Activated B cell treated with CpG ODN at 0.5 μM for 24 hours (primary cell): ENCODE results near the gene REPS2. TPM values are rescaled to one million over a fixed set of nuclear protein-coding genes. Genes with fewer than 3 reads are reported as not detected.

Experiments used
- ATAC-seq: fragments of 200-7000 bp; cut with Tn5 transposase; one replicate; pipeline ENCODE4 v1.10.0; 2021; ENCODE audit warnings: low read depth, mild to moderate bottlenecking, moderate library complexity
- CTCF ChIA-PET: fragments of 350-600 bp; sonication (Branson Sonifier 250); formaldehyde crosslinking; loops from one replicate; lab custom pipeline; 2021; ENCODE audit warnings: antibody characterized with exemption; lab: Charles Lee
- POLR2A ChIA-PET: fragments of 350-600 bp; sonication (Branson Sonifier 250); formaldehyde crosslinking; loops from one replicate; lab custom pipeline; 2021; ENCODE audit warnings: antibody characterized with exemption; lab: Charles Lee
- DNase-seq: peaks from one replicate; pipeline ENCODE4 v3.0.0; 2022
- H3K27ac Mint-ChIP-seq: one replicate; pipeline ENCODE4 v1.8.0; 2020; ENCODE audit warnings: mixed read lengths
- H3K27me3 Mint-ChIP-seq: one replicate; pipeline ENCODE4 v1.8.0; 2021; ENCODE audit warnings: mixed read lengths
- H3K36me3 Mint-ChIP-seq: one replicate; pipeline ENCODE4 v1.8.0; 2021; ENCODE audit warnings: low read depth, mixed read lengths
- H3K4me1 Mint-ChIP-seq: one replicate; pipeline ENCODE4 v1.8.0; 2021; ENCODE audit warnings: mixed read lengths
- H3K4me3 Mint-ChIP-seq: one replicate; pipeline ENCODE4 v1.8.0; 2020; ENCODE audit warnings: mild to moderate bottlenecking, mixed read lengths
- H3K9me3 Mint-ChIP-seq: one replicate; pipeline ENCODE4 v1.8.0; 2020; ENCODE audit warnings: mixed read lengths
- CTCF ChIP-seq: fragments of 200-600 bp; IDR thresholded peaks from one replicate; pipeline ENCODE4 v1.8.0; 2022; ENCODE audit warnings: antibody characterized with exemption, mild to moderate bottlenecking
- intact Hi-C: fragments of 100-400 bp; cut with micrococcal nuclease; formaldehyde crosslinking; loops from one replicate; pipeline ENCODE4 v1.15.1; 2024
- total RNA-seq: library from RNA; stranded (reverse); gene quantifications from 2 replicates; pipeline ENCODE4 v1.2.3, GENCODE V29; 2022

Gene REPS2
- total RNA-seq, 1 donor from 2014 or later: 2.0 TPM

- Mint-ChIP-seq H3K27ac (no peak overlapping the region), H3K9me3 (no peaks in the 10 kb centered on the region), H3K36me3 (no peaks in the 10 kb centered on the region), H3K27me3 (no peaks in the 10 kb centered on the region), H3K4me3 (no peak overlapping the region), H3K4me1 (peaks cover 5% of the 10 kb centered on the region)
- ATAC-seq (no peak), DNase-seq (no peak)
- intact Hi-C loops: no loop called here
- no peak for TF ChIP-seq CTCF
- ChIA-PET CTCF (no interaction called here), POLR2A (no interaction called here)
Measured at GRCh38 chrX:17104433-17104832, 158.0 kb downstream of the REPS2 start.

DNA sequence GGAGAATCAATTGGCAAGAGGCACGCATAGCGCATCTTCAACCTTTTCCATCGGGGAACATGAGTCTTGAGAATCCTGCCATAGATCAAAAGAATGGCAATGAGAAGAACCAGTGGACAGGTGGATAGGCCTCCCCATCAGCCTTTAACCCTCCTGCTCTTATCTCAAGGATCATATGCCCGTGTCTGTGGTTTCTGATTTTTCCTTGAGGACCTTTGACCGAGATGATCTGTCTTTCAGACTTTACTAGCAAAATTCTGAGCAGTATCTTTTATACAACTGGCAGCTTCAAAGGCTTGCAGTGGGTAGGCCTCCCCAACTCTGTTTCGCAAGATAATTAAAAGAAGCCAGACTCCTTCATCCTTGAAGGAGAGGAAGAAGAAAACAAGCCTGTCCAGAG is 174.4 kb downstream of the REPS2 start:
- ATAC-seq (no peak), DNase-seq (no peak)
- Mint-ChIP-seq H3K9me3 (no peaks in the 10 kb centered on the region), H3K36me3 (no peaks in the 10 kb centered on the region), H3K4me1 (no peaks in the 10 kb centered on the region), H3K27me3 (no peaks in the 10 kb centered on the region), H3K4me3 (no peak overlapping the region), H3K27ac (no peak overlapping the region)
- ChIA-PET POLR2A (no interaction called here), CTCF (no interaction called here)
- TF ChIP-seq CTCF: no peak
- intact Hi-C loops: no loop called here

- ATAC-seq (no peak), DNase-seq (no peak)
- no peak for TF ChIP-seq CTCF
- Mint-ChIP-seq H3K27ac (no peak overlapping the region), H3K9me3 (no peaks in the 10 kb centered on the region), H3K27me3 (no peaks in the 10 kb centered on the region), H3K36me3 (peaks cover 3% of the 10 kb centered on the region), H3K4me3 (no peak overlapping the region), H3K4me1 (no peaks in the 10 kb centered on the region)
- ChIA-PET POLR2A (no interaction called here), CTCF (no interaction called here)
- intact Hi-C loops: no loop called here
Measured at GRCh38 chrX:17154001-17154400, 207.5 kb downstream of the REPS2 start.

DNA sequence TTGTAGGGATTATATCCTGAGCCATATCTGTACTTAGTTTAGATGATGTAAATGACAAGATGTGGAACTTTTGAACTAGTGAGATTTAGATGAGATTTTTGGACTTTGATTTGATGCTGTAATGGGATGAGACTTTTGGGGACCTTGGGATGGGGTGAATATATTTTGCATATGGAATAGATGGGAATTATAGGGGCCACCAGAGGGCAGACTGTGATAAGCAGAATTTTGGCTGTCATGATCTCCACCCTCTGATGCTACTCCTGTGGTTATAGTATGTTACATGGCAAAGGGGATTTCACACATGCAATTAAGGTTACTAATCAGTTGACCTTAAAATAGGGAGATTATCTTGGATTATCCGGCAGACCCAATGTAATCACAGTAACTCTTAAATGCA is 214.5 kb downstream of the REPS2 start:
- Mint-ChIP-seq H3K27ac (no peak overlapping the region), H3K36me3 (peaks cover 5% of the 10 kb centered on the region), H3K9me3 (peaks cover 24% of the 10 kb centered on the region), H3K27me3 (no peaks in the 10 kb centered on the region), H3K4me1 (no peaks in the 10 kb centered on the region), H3K4me3 (no peak overlapping the region)
- ChIA-PET CTCF (no interaction called here), POLR2A (no interaction called here)
- intact Hi-C loops: no loop called here
- ATAC-seq (no peak), DNase-seq (no peak)
- no peak for TF ChIP-seq CTCF

- no peak overlapping the region for H3K27ac Mint-ChIP-seq
- no peak for ATAC-seq
Measured at GRCh38 chrX:17161991-17162390, 215.5 kb downstream of the REPS2 start.

More at GRCh38 chrX:17161991-17162390, 215.5 kb downstream of the REPS2 start:
- ChIA-PET POLR2A (no interaction called here), CTCF (no interaction called here)
- TF ChIP-seq CTCF: no peak
- H3K36me3 Mint-ChIP-seq: peaks cover 5% of the 10 kb centered on the region
- no peak for DNase-seq
- intact Hi-C loops: no loop called here
- no peaks in the 10 kb centered on the region for H3K4me1 Mint-ChIP-seq
- H3K4me3 Mint-ChIP-seq: no peak overlapping the region
- no peaks in the 10 kb centered on the region for H3K27me3 Mint-ChIP-seq
- peaks cover 24% of the 10 kb centered on the region for H3K9me3 Mint-ChIP-seq
